SK-N-SH (cell line): ENCODE measurements around the gene FCN3.

Experiments used
- EZH2phosphoT487 ChIP-seq: fragments of 200-600 bp; sonication (generic); IDR thresholded peaks from 2 replicates; pipeline ENCODE4 v1.6.1; 2017; ENCODE audit warnings: low read depth, mixed run types, mild to moderate bottlenecking, antibody characterized with exemption, moderate library complexity, borderline replicate concordance
- TF ChIP-seq, protein P1 (sequence below): fragments of 200-600 bp; sonication (generic); IDR thresholded peaks from 2 replicates; pipeline ENCODE4 v1.6.1; 2017; ENCODE audit warnings: antibody characterized with exemption, mild to moderate bottlenecking, moderate library complexity

DNA sequence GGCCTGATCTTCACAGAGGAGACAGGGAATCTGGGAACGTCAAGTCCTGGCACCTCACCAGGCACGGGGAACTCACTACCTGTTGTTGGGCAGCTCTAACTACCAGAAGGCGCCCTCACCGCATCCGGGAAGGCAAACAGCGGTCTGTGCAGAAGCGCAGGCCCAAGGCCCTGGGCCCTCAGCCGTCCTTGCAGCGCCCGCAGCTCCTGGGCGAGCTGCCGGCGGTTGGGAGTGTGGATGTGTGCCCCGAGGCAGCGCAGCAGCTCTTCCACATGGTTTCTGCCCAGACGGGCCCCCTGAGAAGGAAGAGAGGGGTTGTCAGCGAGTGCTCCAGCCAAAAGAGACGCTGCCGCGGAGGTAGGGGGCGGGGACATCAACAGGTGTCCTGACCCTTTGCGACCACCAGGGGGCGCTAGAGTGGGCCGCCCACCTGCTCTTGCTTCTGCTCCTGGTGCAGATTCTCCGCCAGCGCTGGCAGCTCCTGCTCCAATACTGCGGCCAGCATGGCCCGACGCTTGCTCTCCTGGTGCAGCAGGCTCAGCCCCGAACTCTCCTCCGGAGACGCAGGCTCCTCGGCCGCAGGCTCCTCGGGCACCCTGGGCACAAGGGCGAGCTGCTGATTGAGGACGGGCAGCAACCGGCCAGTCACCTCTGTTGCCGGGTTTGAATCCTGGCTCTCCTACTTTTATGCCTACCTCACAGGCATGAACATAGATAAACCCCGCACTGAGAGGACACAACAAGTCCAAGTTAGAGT is 17.2 kb downstream of the FCN3 start:
- TF ChIP-seq, protein P1, sequence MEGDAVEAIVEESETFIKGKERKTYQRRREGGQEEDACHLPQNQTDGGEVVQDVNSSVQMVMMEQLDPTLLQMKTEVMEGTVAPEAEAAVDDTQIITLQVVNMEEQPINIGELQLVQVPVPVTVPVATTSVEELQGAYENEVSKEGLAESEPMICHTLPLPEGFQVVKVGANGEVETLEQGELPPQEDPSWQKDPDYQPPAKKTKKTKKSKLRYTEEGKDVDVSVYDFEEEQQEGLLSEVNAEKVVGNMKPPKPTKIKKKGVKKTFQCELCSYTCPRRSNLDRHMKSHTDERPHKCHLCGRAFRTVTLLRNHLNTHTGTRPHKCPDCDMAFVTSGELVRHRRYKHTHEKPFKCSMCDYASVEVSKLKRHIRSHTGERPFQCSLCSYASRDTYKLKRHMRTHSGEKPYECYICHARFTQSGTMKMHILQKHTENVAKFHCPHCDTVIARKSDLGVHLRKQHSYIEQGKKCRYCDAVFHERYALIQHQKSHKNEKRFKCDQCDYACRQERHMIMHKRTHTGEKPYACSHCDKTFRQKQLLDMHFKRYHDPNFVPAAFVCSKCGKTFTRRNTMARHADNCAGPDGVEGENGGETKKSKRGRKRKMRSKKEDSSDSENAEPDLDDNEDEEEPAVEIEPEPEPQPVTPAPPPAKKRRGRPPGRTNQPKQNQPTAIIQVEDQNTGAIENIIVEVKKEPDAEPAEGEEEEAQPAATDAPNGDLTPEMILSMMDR: peak; percentile 89
- TF ChIP-seq EZH2phosphoT487: no peak
